Fibroblast of lung (primary cell): ENCODE data around the gene SEC24C. TPM values are rescaled to one million over a fixed set of nuclear protein-coding genes. Genes with fewer than 3 reads are reported as not detected.

Source experiments
- DNase-seq, 2 donors: peaks; one replicate each; pipeline versions ENCODE4 v3.0.0 to v3.0.0-alpha.2; 2010; ENCODE audit warnings: low read depth in 2 of 2
- H2AFZ ChIP-seq: 2 replicates; pipeline ENCODE4 v1.5.1; 2012; ENCODE audit warnings: low read length, control low read depth, inconsistent platforms
- H3K27ac ChIP-seq: 2 replicates; pipeline ENCODE4 v1.5.1; 2011; ENCODE audit warnings: low read length, control low read depth; ENCODE audit not compliant: insufficient read depth
- H3K27me3 ChIP-seq: 2 replicates; pipeline ENCODE4 v1.5.1; 2011; ENCODE audit warnings: mild to moderate bottlenecking, low read length; ENCODE audit not compliant: control insufficient read depth, insufficient read depth
- H3K36me3 ChIP-seq: 2 replicates; pipeline ENCODE4 v1.5.1; 2011; ENCODE audit warnings: low read length; ENCODE audit not compliant: control insufficient read depth, insufficient read depth
- H3K4me1 ChIP-seq: 2 replicates; pipeline ENCODE4 v1.5.1; 2011; ENCODE audit warnings: low read length; ENCODE audit not compliant: control insufficient read depth, insufficient read depth; ENCODE audit errors: extremely low read depth
- H3K4me2 ChIP-seq: 2 replicates; pipeline ENCODE4 v1.5.1; 2011; ENCODE audit warnings: low read length, control low read depth; ENCODE audit not compliant: insufficient read depth; ENCODE audit errors: extremely low read depth
- H3K4me3 ChIP-seq, 4 experiments: fragments of 200-600 bp in 1 of 4; sonication (generic) in 1 of 4; replicated peaks in 1 of 4; 2 replicates each; pipeline ENCODE4 v1.5.1; 2011 to 2016; ENCODE audit warnings: low read length in 4 of 4, low read depth in 3 of 4, mild to moderate bottlenecking in 3 of 4, control low read depth in 2 of 4, inconsistent platforms in 1 of 4, mixed read lengths in 1 of 4; ENCODE audit not compliant: insufficient read depth in 1 of 4; ENCODE audit errors: control extremely low read depth in 1 of 4
- H3K79me2 ChIP-seq: 2 replicates; pipeline ENCODE4 v1.5.1; 2012; ENCODE audit warnings: mild to moderate bottlenecking, low read length, inconsistent platforms; ENCODE audit not compliant: control insufficient read depth, insufficient read depth
- H3K9ac ChIP-seq: 2 replicates; pipeline ENCODE4 v1.5.1; 2011; ENCODE audit warnings: mild to moderate bottlenecking, low read length, control low read depth; ENCODE audit not compliant: insufficient read depth
- H3K9me3 ChIP-seq: 2 replicates; pipeline ENCODE4 v1.5.1; 2012; ENCODE audit warnings: low read depth, low read length; ENCODE audit not compliant: control insufficient read depth, insufficient read depth
- H4K20me1 ChIP-seq: 2 replicates; pipeline ENCODE4 v1.5.1; 2011; ENCODE audit warnings: low read length; ENCODE audit not compliant: control insufficient read depth, insufficient read depth; ENCODE audit errors: extremely low read depth
- EZH2 ChIP-seq: IDR thresholded peaks from 2 replicates; pipeline ENCODE4 v1.5.1; 2012; ENCODE audit warnings: low read length, control low read depth, mild to moderate bottlenecking; ENCODE audit errors: missing control alignments
- polyA plus RNA-seq, 2 donors: library from polyadenylated mRNA; depleted of rRNA in 1 of 2; stranded (reverse) in 1 of 2; unstranded in 1 of 2; fragments of >200 nt; gene quantifications; 2 replicates each; pipeline ENCODE4 v1.2.1, GENCODE V29; 2011 to 2012; ENCODE audit warnings: missing spikeins in 1 of 2
- total RNA-seq: library from RNA; depleted of rRNA; stranded (reverse); fragments of >200 nt; gene quantifications from 2 replicates; pipeline ENCODE4 v1.2.1, GENCODE V29; 2014
- TF ChIP-seq, protein P1 (sequence below), 2 donors: IDR thresholded peaks in 1 of 2; conservative IDR thresholded peaks in 1 of 2; 1 replicate in 1 of 2; 2 replicates in 1 of 2; pipeline ENCODE4 v1.5.1; 2011 to 2012; ENCODE audit warnings: low read length in 2 of 2, control low read depth in 1 of 2, inconsistent platforms in 1 of 2, low read depth in 1 of 2, mild to moderate bottlenecking in 1 of 2

Gene SEC24C
- total and polyA plus RNA-seq, 2 donors (not counting 1 experiment from before 2014, with no cell fraction given): 58.0 to 60.4 TPM

DNA sequence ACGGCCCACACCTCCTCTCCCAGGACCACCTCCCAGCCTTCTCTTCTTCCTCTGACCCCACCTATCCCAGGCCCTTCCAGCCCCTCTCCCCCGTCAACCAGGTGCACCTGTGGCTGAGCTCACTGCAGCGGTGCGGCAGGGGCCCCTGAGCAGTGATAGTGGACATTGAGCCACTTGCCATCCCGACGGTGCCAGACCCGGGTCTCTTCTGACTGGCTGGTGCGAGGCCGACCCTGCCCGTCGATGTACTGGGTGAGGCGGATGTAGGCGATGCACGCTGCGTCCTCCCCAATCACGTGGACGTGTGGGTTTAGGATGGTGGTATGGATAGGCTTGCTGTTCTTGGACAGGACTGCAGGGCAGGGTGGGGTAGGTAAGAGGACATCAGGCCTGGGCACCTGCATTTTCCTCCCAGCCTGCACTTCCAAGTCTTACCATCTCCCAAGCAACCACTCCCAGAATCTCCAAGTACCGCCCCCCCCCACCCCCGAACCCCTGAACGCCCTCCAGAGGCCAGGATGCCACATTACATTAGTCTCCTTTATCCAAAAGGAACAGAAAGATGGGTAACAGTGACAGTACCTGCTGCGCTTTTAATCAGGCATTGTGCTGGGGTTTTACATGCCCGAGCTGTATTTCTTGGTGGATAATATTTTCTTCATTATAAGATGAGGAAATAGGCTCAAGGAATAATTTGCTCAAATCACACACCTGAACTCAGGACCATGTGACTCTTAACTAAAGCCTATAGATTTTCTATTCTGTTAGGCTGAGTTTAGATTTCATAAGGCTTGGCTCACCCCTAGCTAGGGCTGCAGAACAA is 70.9 kb downstream of the SEC24C start:
- DNase-seq: no peak
- Histone ChIP-seq H3K4me1 (peaks cover 4% of the 10 kb centered on the region), H3K79me2 (peaks cover 4% of the 10 kb centered on the region)

DNA sequence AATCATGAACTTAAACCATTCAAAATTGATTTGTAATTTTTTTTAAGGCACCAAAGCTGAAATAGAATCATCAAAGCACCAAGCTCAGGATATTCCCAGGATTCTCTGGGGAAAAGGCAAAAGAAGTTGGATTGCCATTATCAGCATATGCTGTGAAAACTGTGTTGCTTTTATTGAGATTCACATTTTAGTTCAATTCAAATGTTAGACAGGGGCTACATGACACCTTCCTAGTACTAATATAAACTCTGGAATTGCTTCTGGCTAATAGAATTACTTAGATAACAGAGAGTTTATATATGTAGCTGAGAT is 71.5 kb downstream of the SEC24C start:
- H3K79me2 ChIP-seq: peaks cover under 1% of the 10 kb centered on the region
- TF ChIP-seq EZH2: no peak
- TF ChIP-seq, protein P1, sequence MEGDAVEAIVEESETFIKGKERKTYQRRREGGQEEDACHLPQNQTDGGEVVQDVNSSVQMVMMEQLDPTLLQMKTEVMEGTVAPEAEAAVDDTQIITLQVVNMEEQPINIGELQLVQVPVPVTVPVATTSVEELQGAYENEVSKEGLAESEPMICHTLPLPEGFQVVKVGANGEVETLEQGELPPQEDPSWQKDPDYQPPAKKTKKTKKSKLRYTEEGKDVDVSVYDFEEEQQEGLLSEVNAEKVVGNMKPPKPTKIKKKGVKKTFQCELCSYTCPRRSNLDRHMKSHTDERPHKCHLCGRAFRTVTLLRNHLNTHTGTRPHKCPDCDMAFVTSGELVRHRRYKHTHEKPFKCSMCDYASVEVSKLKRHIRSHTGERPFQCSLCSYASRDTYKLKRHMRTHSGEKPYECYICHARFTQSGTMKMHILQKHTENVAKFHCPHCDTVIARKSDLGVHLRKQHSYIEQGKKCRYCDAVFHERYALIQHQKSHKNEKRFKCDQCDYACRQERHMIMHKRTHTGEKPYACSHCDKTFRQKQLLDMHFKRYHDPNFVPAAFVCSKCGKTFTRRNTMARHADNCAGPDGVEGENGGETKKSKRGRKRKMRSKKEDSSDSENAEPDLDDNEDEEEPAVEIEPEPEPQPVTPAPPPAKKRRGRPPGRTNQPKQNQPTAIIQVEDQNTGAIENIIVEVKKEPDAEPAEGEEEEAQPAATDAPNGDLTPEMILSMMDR (conservative IDR thresholded peaks at IDR 0.05 in 1 of 2, IDR thresholded peaks at IDR 0.05 in 1 of 2; ENCODE audit: low read depth in 1 of 2, low read length in 2 of 2): no peak
- H3K27ac ChIP-seq: no peak overlapping the region
- H3K4me2 ChIP-seq: no peak overlapping the region
- H3K9me3 ChIP-seq: no peaks in the 10 kb centered on the region
- H4K20me1 ChIP-seq: no peaks in the 10 kb centered on the region
- no peak overlapping the region for H3K4me3 ChIP-seq
- no peak for DNase-seq
- H3K27me3 ChIP-seq: no peaks in the 10 kb centered on the region
- peaks cover 4% of the 10 kb centered on the region for H3K4me1 ChIP-seq
- peaks cover 9% of the 10 kb centered on the region for H3K36me3 ChIP-seq
- H3K9ac ChIP-seq: no peak overlapping the region
- H2AFZ ChIP-seq: no peak overlapping the region

More for the DNA sequence above, 70.9 kb downstream of the SEC24C start:
- Histone ChIP-seq H3K27ac (no peak overlapping the region), H3K4me2 (no peak overlapping the region), H2AFZ (no peak overlapping the region), H3K9me3 (no peaks in the 10 kb centered on the region), H3K9ac (no peak overlapping the region), H4K20me1 (no peaks in the 10 kb centered on the region), H3K36me3 (peaks cover 9% of the 10 kb centered on the region), H3K4me3 (no peak overlapping the region), H3K27me3 (no peaks in the 10 kb centered on the region)
- no peak for TF ChIP-seq EZH2
- TF ChIP-seq, protein P1 (conservative IDR thresholded peaks at IDR 0.05 in 1 of 2, IDR thresholded peaks at IDR 0.05 in 1 of 2; ENCODE audit: low read depth in 1 of 2, low read length in 2 of 2): peak in 1 of 2 donors; percentile 6

DNA sequence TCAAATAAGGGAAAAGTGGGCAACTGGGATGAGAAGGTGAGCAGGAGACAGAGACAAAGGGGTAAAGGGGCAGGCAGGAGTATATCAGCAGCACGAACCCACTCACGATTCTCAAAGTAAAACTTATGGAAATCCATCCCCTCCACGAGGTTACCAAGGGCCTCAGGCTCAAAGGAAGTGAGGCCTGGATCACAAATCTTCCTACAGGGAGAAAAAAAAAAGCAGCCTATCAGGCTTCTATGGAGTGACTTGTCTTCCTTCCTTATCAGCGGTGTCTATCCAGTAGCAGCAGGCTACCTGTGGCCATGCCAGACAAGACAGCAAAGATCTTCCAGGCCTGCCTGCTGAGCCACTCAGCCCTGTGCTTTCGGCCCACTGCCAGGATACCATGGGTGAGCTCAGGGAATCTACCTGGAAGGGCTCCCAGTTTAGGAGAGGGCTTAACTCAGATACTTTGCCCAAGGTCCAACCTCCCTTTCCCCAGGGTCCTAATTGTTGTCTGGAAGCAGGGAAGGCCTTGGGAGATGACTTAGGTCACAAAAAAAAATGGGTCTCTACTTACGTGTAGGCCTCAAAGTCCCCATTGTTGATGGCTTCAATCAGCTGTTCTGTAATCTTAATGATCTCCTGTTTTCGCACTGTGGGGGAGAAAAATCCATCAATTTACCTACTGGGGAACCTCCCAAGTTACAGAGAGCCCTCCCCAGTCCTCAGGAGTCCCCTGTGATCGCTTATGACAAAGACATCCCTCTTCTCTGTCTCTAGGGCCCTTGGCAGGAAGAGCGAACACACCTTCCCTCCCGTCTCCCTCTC is 73.0 kb downstream of the SEC24C start:
- no peak overlapping the region for H2AFZ ChIP-seq
- H3K27me3 ChIP-seq: no peaks in the 10 kb centered on the region
- no peak overlapping the region for H3K27ac ChIP-seq
- H3K79me2 ChIP-seq: no peaks in the 10 kb centered on the region
- no peak overlapping the region for H3K9ac ChIP-seq
- no peak for TF ChIP-seq EZH2
- TF ChIP-seq, protein P1 (conservative IDR thresholded peaks at IDR 0.05 in 1 of 2, IDR thresholded peaks at IDR 0.05 in 1 of 2; ENCODE audit: low read depth in 1 of 2, low read length in 2 of 2): no peak
- H3K4me2 ChIP-seq: no peak overlapping the region
- no peaks in the 10 kb centered on the region for H3K9me3 ChIP-seq
- peak in 1 of 2 donors; percentile 20 for DNase-seq
- no peak overlapping the region for H3K4me3 ChIP-seq
- peaks cover 9% of the 10 kb centered on the region for H3K36me3 ChIP-seq
- peaks cover 4% of the 10 kb centered on the region for H3K4me1 ChIP-seq
- no peaks in the 10 kb centered on the region for H4K20me1 ChIP-seq
